IMR-90 (cell line): ENCODE data around the gene GCLC. TPM values are rescaled to one million over a fixed set of nuclear protein-coding genes. Genes with fewer than 3 reads are reported as not detected.

ENCODE experiments used
- ATAC-seq: fragments of 200-7000 bp; cut with Tn5 transposase; 2 replicates; pipeline ENCODE4 v1.9.1; 2020; ENCODE audit warnings: low read depth, mild to moderate bottlenecking, moderate library complexity
- BruUV-seq: library from RNA; stranded (reverse); fragments of 400-500 nt; replicated peaks from 2 replicates; lab custom pipeline; 2021; lab: Mats Ljungman, UMichigan
- CTCF ChIA-PET: fragments of 300-600 bp; formaldehyde crosslinking; extraction: SDS; loops from one replicate; lab custom pipeline; 2021; ENCODE audit warnings: antibody characterized with exemption; lab: Yijun Ruan, JAX
- POLR2A ChIA-PET: fragments of 300-600 bp; sonication (Branson Sonifier 250); formaldehyde crosslinking; loops from one replicate; lab custom pipeline; 2022; ENCODE audit warnings: antibody characterized with exemption; ENCODE audit not compliant: unreplicated experiment; lab: Charles Lee
- DNase-seq: peaks from one replicate; pipeline ENCODE4 v3.0.0; 2013
- H2AFZ ChIP-seq: replicated peaks from 2 replicates; pipeline ENCODE3; 2013; ENCODE audit warnings: low read length, mild to moderate bottlenecking; ENCODE audit not compliant: poor library complexity
- H2AK5ac ChIP-seq: 2 replicates; pipeline ENCODE4 v1.6.1; 2013; ENCODE audit warnings: low read depth, low read length, inconsistent platforms
- H2AK9ac ChIP-seq: replicated peaks from 2 replicates; pipeline ENCODE3; 2013; ENCODE audit warnings: mild to moderate bottlenecking, low read depth, low read length, moderate library complexity; ENCODE audit not compliant: poor library complexity
- H2BK120ac ChIP-seq: 2 replicates; pipeline ENCODE4 v1.6.1; 2013; ENCODE audit warnings: low read depth, low read length, inconsistent platforms
- H2BK15ac ChIP-seq: 3 replicates; pipeline ENCODE4 v1.6.1; 2013; ENCODE audit warnings: low read depth, low read length, inconsistent platforms
- H2BK20ac ChIP-seq: 2 replicates; pipeline ENCODE4 v1.6.1; 2013; ENCODE audit warnings: low read depth, mild to moderate bottlenecking, inconsistent platforms, low read length, moderate library complexity
- H2BK5ac ChIP-seq: 2 replicates; pipeline ENCODE4 v1.6.1; 2013; ENCODE audit warnings: mild to moderate bottlenecking, low read depth, low read length, inconsistent platforms; ENCODE audit not compliant: poor library complexity, severe bottlenecking
- H3K14ac ChIP-seq: replicated peaks from 2 replicates; pipeline ENCODE4 v1.6.1; 2013; ENCODE audit warnings: low read depth, low read length, inconsistent platforms
- H3K18ac ChIP-seq: 2 replicates; pipeline ENCODE4 v1.6.1; 2013; ENCODE audit warnings: low read depth, low read length, control low read depth
- H3K23ac ChIP-seq: 2 replicates; pipeline ENCODE4 v1.6.1; 2013; ENCODE audit warnings: low read depth, low read length, inconsistent platforms
- H3K27ac ChIP-seq: 2 replicates; pipeline ENCODE4 v1.5.1; 2013; ENCODE audit warnings: mild to moderate bottlenecking, control low read depth, low read length; ENCODE audit not compliant: insufficient read depth
- H3K27me3 ChIP-seq: 2 replicates; pipeline ENCODE4 v1.6.1; 2013; ENCODE audit warnings: low read length; ENCODE audit not compliant: control insufficient read depth, insufficient read depth
- H3K36me3 ChIP-seq: 2 replicates; pipeline ENCODE4 v1.6.1; 2013; ENCODE audit warnings: low read length, mixed read lengths; ENCODE audit not compliant: control insufficient read depth, insufficient read depth
- H3K4ac ChIP-seq: 2 replicates; pipeline ENCODE4 v1.6.1; 2013; ENCODE audit warnings: low read depth, low read length, inconsistent platforms
- H3K4me1 ChIP-seq: 2 replicates; pipeline ENCODE4 v1.6.1; 2013; ENCODE audit warnings: low read length, mixed read lengths; ENCODE audit not compliant: control insufficient read depth, insufficient read depth
- H3K4me2 ChIP-seq: 2 replicates; pipeline ENCODE4 v1.6.1; 2013; ENCODE audit warnings: low read depth, mild to moderate bottlenecking, control low read depth, low read length, moderate library complexity
- H3K4me3 ChIP-seq: 2 replicates; pipeline ENCODE4 v1.5.1; 2013; ENCODE audit warnings: low read depth, mild to moderate bottlenecking, control low read depth, low read length, moderate library complexity; ENCODE audit not compliant: insufficient read depth
- H3K56ac ChIP-seq: 2 replicates; pipeline ENCODE4 v1.6.1; 2013; ENCODE audit warnings: low read length, inconsistent platforms; ENCODE audit not compliant: insufficient read depth; ENCODE audit errors: extremely low read depth
- H3K79me1 ChIP-seq, 2 experiments: 2 replicates each; pipeline ENCODE4 v1.6.1; 2013; ENCODE audit warnings: low read length in 2 of 2, inconsistent platforms in 1 of 2, low read depth in 1 of 2
- H3K9ac ChIP-seq: 2 replicates; pipeline ENCODE4 v1.6.1; 2013; ENCODE audit warnings: low read depth, low read length, control low read depth
- H3K9me1 ChIP-seq: 2 replicates; pipeline ENCODE4 v1.6.1; 2013; ENCODE audit warnings: low read length, inconsistent platforms; ENCODE audit not compliant: insufficient read depth
- H3K9me3 ChIP-seq: 2 replicates; pipeline ENCODE4 v1.6.1; 2013; ENCODE audit warnings: low read length; ENCODE audit not compliant: control insufficient read depth, insufficient read depth
- H4K20me1 ChIP-seq: 2 replicates; pipeline ENCODE4 v1.6.1; 2013; ENCODE audit warnings: low read length, inconsistent platforms; ENCODE audit not compliant: insufficient read depth
- H4K5ac ChIP-seq: 2 replicates; pipeline ENCODE4 v1.6.1; 2013; ENCODE audit warnings: mild to moderate bottlenecking, low read depth, low read length, control low read depth
- H4K8ac ChIP-seq, 2 experiments: 2 replicates each; pipeline ENCODE4 v1.6.1; 2013; ENCODE audit warnings: low read depth in 2 of 2, low read length in 2 of 2, control low read depth in 1 of 2, inconsistent platforms in 1 of 2
- H4K91ac ChIP-seq: 2 replicates; pipeline ENCODE4 v1.6.1; 2013; ENCODE audit warnings: low read depth, low read length, inconsistent platforms; ENCODE audit not compliant: insufficient read depth
- CEBPB ChIP-seq: IDR thresholded peaks from 2 replicates; pipeline ENCODE4 v1.6.1; 2012; ENCODE audit warnings: low read depth, low read length, improper control_type of control experiment
- CHD1 ChIP-seq: IDR thresholded peaks from 2 replicates; pipeline ENCODE4 v1.6.1; 2012; ENCODE audit warnings: low read depth, low read length, improper control_type of control experiment
- MAZ ChIP-seq: IDR thresholded peaks from 2 replicates; pipeline ENCODE4 v1.6.1; 2012; ENCODE audit warnings: low read depth, mild to moderate bottlenecking, low read length, improper control_type of control experiment, moderate library complexity, borderline replicate concordance
- POLR2A ChIP-seq: IDR thresholded peaks from 2 replicates; pipeline ENCODE4 v1.6.1; 2012; ENCODE audit warnings: mild to moderate bottlenecking, low read depth, low read length
- WGBS, 2 experiments: methylation state at CpG; one replicate each; pipeline versions ENCODE4 v1.1.5 to v1.1.7; 2013; ENCODE audit warnings: missing lambda C conversion rate in 2 of 2; ENCODE audit not compliant: insufficient read length in 1 of 2; ENCODE audit errors: extremely low coverage in 2 of 2; 5-methylcytosine and 5-hydroxymethylcytosine counted together
- dilution Hi-C: fragments of 300-500 bp; cut with HindIII; formaldehyde crosslinking; loops from one replicate; pipeline ENCODE4 v1.14.3; 2018; ENCODE audit warnings: low sequenced_read_pairs; ENCODE audit not compliant: unreplicated experiment
- in situ Hi-C: fragments of 300-500 bp; cut with MboI; formaldehyde crosslinking; loops from 3 replicates; pipeline ENCODE4 v1.14.3; 2019; ENCODE audit warnings: low sequenced_read_pairs, inconsistent platforms, mixed read lengths
- intact Hi-C: fragments of 100-400 bp; cut with micrococcal nuclease; formaldehyde crosslinking; loops from 2 replicates; pipeline ENCODE4 v1.10.0; 2022
- polyA plus RNA-seq, 3 experiments: library from polyadenylated mRNA; depleted of rRNA; stranded (reverse); fragments of >200 nt; gene quantifications; 2 replicates each; pipeline ENCODE4 v1.2.3, GENCODE V29; 2012; ENCODE audit warnings: low replicate concordance in 1 of 3
- total RNA-seq: library from RNA; depleted of rRNA; stranded (reverse); fragments of >200 nt; gene quantifications from 2 replicates; pipeline ENCODE4 v1.2.3, GENCODE V29; 2012

The GCLC gene
- total and polyA plus RNA-seq, 2 of the 4 experiments (the other 2 are of a cell fraction) = 14.2 to 24.2 TPM

GRCh38 chr6:53581856-53582255 lies 37.0 kb upstream of the GCLC start:
- no TSS peak for BruUV-seq
- intact Hi-C loops = no loop called here
- no CpG with 5 or more reads among the region's 2 CpGs for whole genome bisulfite sequencing, 2 experiments

More at GRCh38 chr6:53581856-53582255, 37.0 kb upstream of the GCLC start:
- Histone ChIP-seq H2AK5ac (no peak overlapping the region), H3K9me1 (peaks cover 3% of the 10 kb centered on the region; the same call in 1 of the 2 replicates), H3K36me3 (no peaks in the 10 kb centered on the region), H3K9ac (no peak overlapping the region), H2BK15ac (no peak overlapping the region), H2BK20ac (no peak overlapping the region), H4K5ac (no peak overlapping the region), H3K23ac (no peak overlapping the region), H3K14ac (no peak overlapping the region), H2BK120ac (no peak overlapping the region), H3K4me2 (no peak overlapping the region), H3K27me3 (no peaks in the 10 kb centered on the region), H2AFZ (no peak overlapping the region), H3K4ac (no peak overlapping the region), H3K4me1 (peaks cover 5% of the 10 kb centered on the region), H3K56ac (no peak overlapping the region), H3K4me3 (no peak overlapping the region), H3K27ac (no peak overlapping the region), H4K91ac (no peak overlapping the region), H4K8ac (no peak overlapping the region), H2AK9ac (no peak overlapping the region), H2BK5ac (no peak overlapping the region), H3K79me1 (no peaks in the 10 kb centered on the region), H3K18ac (no peak overlapping the region), H3K9me3 (no peaks in the 10 kb centered on the region), H4K20me1 (no peaks in the 10 kb centered on the region)
- ChIA-PET CTCF (no interaction called here), POLR2A (no interaction called here)
- DNase-seq = no peak
- ATAC-seq = no peak
- dilution Hi-C loops (no loop called here), in situ Hi-C loops (no loop called here)
- no peak for TF ChIP-seq CEBPB
- TF ChIP-seq MAZ = no peak
- TF ChIP-seq CHD1 = no peak
- TF ChIP-seq POLR2A = no peak
